ENCODE data around the gene GSTT2B.
"Not testable (repeated sequence)": the region's sequence is repeated elsewhere in the genome, so short reads cannot be mapped to it uniquely, and the experiment has no call there.

The GSTT2B gene

DNA sequence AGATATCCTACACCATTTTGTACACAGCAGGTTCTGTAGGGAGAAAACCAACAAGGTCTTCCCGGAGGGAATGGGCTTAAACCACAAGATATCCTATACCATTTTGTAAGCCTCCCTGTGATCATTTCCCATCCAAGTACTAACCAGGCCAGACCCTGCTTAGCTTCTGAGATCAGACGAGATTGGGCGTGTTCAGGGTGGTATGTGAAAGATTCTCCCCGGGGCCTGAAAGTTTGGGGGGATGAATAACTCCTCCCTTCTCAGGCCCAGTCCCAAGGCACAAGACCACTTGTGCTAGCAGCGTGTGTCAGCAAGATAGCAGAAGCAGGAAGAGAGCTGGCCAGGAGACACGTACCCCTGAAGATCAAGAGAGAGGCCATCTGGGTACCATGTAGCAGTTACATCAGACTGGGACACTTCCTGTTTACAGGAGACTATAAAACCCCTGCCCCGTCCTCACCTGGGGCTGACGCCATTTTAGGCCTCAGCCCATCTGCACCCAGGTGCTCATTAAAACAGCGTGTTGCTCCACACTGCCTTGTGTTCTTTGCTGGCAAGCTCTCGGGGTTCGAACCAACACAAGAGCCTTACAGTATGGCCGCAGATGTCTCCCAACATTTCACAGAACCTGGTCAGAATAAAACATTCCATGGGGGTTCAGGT is 49.5 kb downstream of the GSTT2B start:
- TF ChIP-seq, protein P1, sequence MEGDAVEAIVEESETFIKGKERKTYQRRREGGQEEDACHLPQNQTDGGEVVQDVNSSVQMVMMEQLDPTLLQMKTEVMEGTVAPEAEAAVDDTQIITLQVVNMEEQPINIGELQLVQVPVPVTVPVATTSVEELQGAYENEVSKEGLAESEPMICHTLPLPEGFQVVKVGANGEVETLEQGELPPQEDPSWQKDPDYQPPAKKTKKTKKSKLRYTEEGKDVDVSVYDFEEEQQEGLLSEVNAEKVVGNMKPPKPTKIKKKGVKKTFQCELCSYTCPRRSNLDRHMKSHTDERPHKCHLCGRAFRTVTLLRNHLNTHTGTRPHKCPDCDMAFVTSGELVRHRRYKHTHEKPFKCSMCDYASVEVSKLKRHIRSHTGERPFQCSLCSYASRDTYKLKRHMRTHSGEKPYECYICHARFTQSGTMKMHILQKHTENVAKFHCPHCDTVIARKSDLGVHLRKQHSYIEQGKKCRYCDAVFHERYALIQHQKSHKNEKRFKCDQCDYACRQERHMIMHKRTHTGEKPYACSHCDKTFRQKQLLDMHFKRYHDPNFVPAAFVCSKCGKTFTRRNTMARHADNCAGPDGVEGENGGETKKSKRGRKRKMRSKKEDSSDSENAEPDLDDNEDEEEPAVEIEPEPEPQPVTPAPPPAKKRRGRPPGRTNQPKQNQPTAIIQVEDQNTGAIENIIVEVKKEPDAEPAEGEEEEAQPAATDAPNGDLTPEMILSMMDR (IDR thresholded peaks at IDR 0.05; ENCODE audit: extremely low read depth, insufficient read depth, missing control alignments): no peak
- no peak for DNase-seq (ENCODE audit: low spot score)
- in situ Hi-C loops (cut with MboI; ENCODE audit: low pct_unique_long_range_greater_than_20kb, low sequenced_read_pairs, unreplicated experiment): no loop called here

DNA sequence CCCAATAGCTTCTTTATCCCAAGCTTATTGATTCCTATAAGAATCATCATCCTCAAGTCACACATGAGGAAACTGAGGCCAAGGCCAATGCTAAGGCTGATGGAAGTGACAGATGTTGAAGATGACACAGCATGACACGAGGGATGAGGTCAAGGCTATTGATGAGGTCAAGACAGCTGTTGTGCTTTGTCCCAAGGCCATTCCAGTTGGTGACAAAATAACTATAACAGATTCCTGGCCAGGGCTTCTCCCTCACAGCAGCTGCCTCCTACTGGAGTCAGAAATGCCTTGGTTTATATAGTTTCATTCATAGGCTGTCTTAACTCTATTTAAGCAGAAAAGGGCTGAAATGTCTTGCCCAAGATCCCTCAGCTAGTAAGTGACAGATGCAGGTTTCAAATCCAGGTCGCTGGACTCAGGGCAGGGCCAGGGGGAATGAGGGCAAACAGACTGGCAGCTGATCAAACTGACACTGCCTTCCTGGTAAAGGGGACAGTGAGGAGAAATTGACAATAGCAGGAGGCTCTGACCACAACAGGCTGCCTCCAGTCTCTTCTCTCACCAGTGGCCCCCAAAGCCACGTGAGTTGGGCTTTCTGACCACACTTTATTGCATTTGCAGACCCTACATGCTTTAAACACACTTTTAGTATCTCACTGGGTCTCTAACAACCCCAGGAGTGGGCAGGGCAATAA is 50.4 kb downstream of the GSTT2B start:
- no peak for DNase-seq (ENCODE audit: low spot score)
- in situ Hi-C loops (cut with MboI; ENCODE audit: low pct_unique_long_range_greater_than_20kb, low sequenced_read_pairs, unreplicated experiment): no loop called here
- TF ChIP-seq, protein P1 (IDR thresholded peaks at IDR 0.05; ENCODE audit: extremely low read depth, insufficient read depth, missing control alignments): no peak

- no peak for DNase-seq (ENCODE audit: low spot score)
- TF ChIP-seq, protein P1 (IDR thresholded peaks at IDR 0.05; ENCODE audit: extremely low read depth, insufficient read depth, missing control alignments): no peak
- in situ Hi-C loops (cut with MboI; ENCODE audit: low pct_unique_long_range_greater_than_20kb, low sequenced_read_pairs, unreplicated experiment): no loop called here
These were observed 51.6 kb downstream of the GSTT2B start for GRCh38 chr22:23909296-23909898.

DNA sequence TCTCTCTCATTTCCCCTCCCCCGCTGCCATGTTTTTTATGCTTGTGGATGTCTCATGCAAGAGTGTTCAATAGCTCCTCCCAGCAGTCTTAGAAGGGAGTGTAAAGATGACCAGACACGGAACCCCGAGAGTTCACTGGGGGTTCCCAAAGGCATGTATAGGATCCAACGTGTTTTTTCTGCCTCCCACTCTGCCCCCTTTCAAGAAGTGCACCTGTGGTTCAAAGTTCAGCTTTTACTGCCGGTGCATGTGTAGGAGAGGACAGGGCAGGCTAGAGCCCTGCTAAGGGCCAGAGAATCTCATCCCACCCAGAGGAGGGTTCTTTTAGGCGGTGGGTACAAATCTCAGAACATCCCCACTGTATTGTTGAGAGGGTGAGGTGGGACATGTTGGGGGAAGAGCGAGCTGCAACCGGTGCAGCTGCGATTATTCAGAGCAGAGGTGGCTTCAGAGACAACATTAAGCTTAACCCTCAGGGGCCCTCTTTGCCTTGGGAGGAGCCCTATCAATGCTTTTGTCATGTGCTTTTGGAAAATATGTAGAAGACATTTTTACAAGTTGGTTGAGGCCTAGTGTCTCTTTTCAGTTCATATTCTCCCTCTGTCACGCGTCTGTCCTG is 52.3 kb downstream of the GSTT2B start:
- TF ChIP-seq, protein P1 (IDR thresholded peaks at IDR 0.05; ENCODE audit: extremely low read depth, insufficient read depth, missing control alignments): no peak
- in situ Hi-C loops (cut with MboI; ENCODE audit: low pct_unique_long_range_greater_than_20kb, low sequenced_read_pairs, unreplicated experiment): no loop called here
- no peak for DNase-seq (ENCODE audit: low spot score)

GRCh38 chr22:23907423-23907822 is 53.6 kb downstream of the GSTT2B start:
- in situ Hi-C loops (cut with MboI; ENCODE audit: low pct_unique_long_range_greater_than_20kb, low sequenced_read_pairs, unreplicated experiment); DNase-seq (ENCODE audit: low spot score): not testable (repeated sequence)
